EL (cell line): Measurements from ENCODE around the gene IL1R1.
A peak's percentile ranks its signal among the peaks of the same experiment; 100 is the strongest.

Experiments used
- DNase-seq: peaks from one replicate; pipeline ENCODE4 v3.0.0-alpha.2; 2016

The IL1R1 gene

GRCh38 chr2:102141011-102141943, 1.3 kb upstream of the IL1R1 start:
- DNase-seq, result peak; percentile 91

GRCh38 chr2:102142829-102143449, 393 bp downstream of the IL1R1 start:
- peak; percentile 34 for DNase-seq

GRCh38 chr2:102143450-102143985, 972 bp downstream of the IL1R1 start:
- no peak for DNase-seq

GRCh38 chr2:102144128-102144527, 1.6 kb downstream of the IL1R1 start:
- no peak for DNase-seq

- DNase-seq, result no peak
Observed at GRCh38 chr2:102145107-102145506, 2.6 kb downstream of the IL1R1 start.

- no peak for DNase-seq
Observed at GRCh38 chr2:102145934-102146333, 3.4 kb downstream of the IL1R1 start.

GRCh38 chr2:102147935-102148334, 5.4 kb downstream of the IL1R1 start:
- no peak for DNase-seq

- DNase-seq, result no peak
Observed at GRCh38 chr2:102149243-102149642, 6.7 kb downstream of the IL1R1 start.

- DNase-seq, result no peak
Observed at GRCh38 chr2:102149644-102150455, 7.3 kb downstream of the IL1R1 start.

GRCh38 chr2:102154364-102154763, 11.8 kb downstream of the IL1R1 start:
- DNase-seq, result no peak

GRCh38 chr2:102154946-102155702, 12.6 kb downstream of the IL1R1 start:
- no peak for DNase-seq

GRCh38 chr2:102155703-102156515, 13.4 kb downstream of the IL1R1 start:
- no peak for DNase-seq

GRCh38 chr2:102158011-102158755, 15.6 kb downstream of the IL1R1 start:
- no peak for DNase-seq

GRCh38 chr2:102159295-102159694, 16.7 kb downstream of the IL1R1 start:
- DNase-seq, result peak; percentile 63

- peak; percentile 56 for DNase-seq
Observed at GRCh38 chr2:102166189-102166845, 23.8 kb downstream of the IL1R1 start.

- no peak for DNase-seq
Observed at GRCh38 chr2:102168026-102168771, 25.7 kb downstream of the IL1R1 start.

- no peak for DNase-seq
Observed at GRCh38 chr2:102171946-102172345, 29.4 kb downstream of the IL1R1 start.

- DNase-seq, result no peak
Observed at GRCh38 chr2:102172745-102173144, 30.2 kb downstream of the IL1R1 start.

GRCh38 chr2:102176172-102176571, 33.6 kb downstream of the IL1R1 start:
- no peak for DNase-seq
